ENCODE measurements around the gene FBXL17. TPM values are rescaled to one million over a fixed set of nuclear protein-coding genes. Genes with fewer than 3 reads are reported as not detected.

FBXL17 gene
- total RNA-seq, 4 donors from 2014 or later: 14.4 to 22.0 (median 16.6) TPM

- Histone ChIP-seq H3K4me3 (no peak overlapping the region), H3K27ac (replicated peaks in 1 of 4) (no peak overlapping the region), H3K36me3 (peaks cover 0 to 12% (median 7%) of the 10 kb centered on the region in 4 donors), H3K27me3 (no peaks in the 10 kb centered on the region), H3K9me3 (no peaks in the 10 kb centered on the region), H3K4me1 (no peaks in the 10 kb centered on the region)
- intact Hi-C loops (cut with DNase I): no loop called here
- TF ChIP-seq CTCF (IDR thresholded peaks at IDR 0.05) (no peak), EP300 (IDR thresholded peaks at IDR 0.05) (no peak), POLR2AphosphoS5 (IDR thresholded peaks at IDR 0.05) (no peak), POLR2A (IDR thresholded peaks at IDR 0.05; ENCODE audit: low read depth) (no peak)
- 72% methylated on average over 3 of the region's 3 CpGs for WGBS
- no peak for DNase-seq (ENCODE audit: extremely low spot score)
These were observed 523.1 kb downstream of the FBXL17 start for GRCh38 chr5:107858788-107859187.

- WGBS: 78% methylated on average over 4 of the region's 4 CpGs
These were observed 523.6 kb downstream of the FBXL17 start for GRCh38 chr5:107858324-107858723.

GRCh38 chr5:107857785-107858184 lies 524.1 kb downstream of the FBXL17 start:
- no peak overlapping the region for H3K4me3 ChIP-seq
- no peak for DNase-seq (ENCODE audit: extremely low spot score)
- 98% methylated on average over 2 of the region's 2 CpGs for WGBS

More at GRCh38 chr5:107858324-107858723, 523.6 kb downstream of the FBXL17 start:
- peaks cover 0 to 12% (median 7%) of the 10 kb centered on the region in 4 donors for H3K36me3 ChIP-seq
- no peaks in the 10 kb centered on the region for H3K4me1 ChIP-seq
- TF ChIP-seq POLR2A (IDR thresholded peaks at IDR 0.05; ENCODE audit: low read depth): no peak
- TF ChIP-seq EP300 (IDR thresholded peaks at IDR 0.05): no peak
- no peak for TF ChIP-seq POLR2AphosphoS5 (IDR thresholded peaks at IDR 0.05)
- no peak for TF ChIP-seq CTCF (IDR thresholded peaks at IDR 0.05)
- H3K9me3 ChIP-seq: no peaks in the 10 kb centered on the region
- no peaks in the 10 kb centered on the region for H3K27me3 ChIP-seq
- peak; percentile 53 for DNase-seq (ENCODE audit: extremely low spot score)
- intact Hi-C loops (cut with DNase I): no loop called here
- no peak overlapping the region for H3K27ac ChIP-seq (replicated peaks in 1 of 4)
- H3K4me3 ChIP-seq: no peak overlapping the region

GRCh38 chr5:107855171-107855570 lies 526.7 kb downstream of the FBXL17 start:
- no peak for DNase-seq (ENCODE audit: extremely low spot score)
- WGBS: 69% methylated on average over 2 of the region's 2 CpGs

More at GRCh38 chr5:107857785-107858184, 524.1 kb downstream of the FBXL17 start:
- no peak for TF ChIP-seq CTCF (IDR thresholded peaks at IDR 0.05)
- TF ChIP-seq POLR2AphosphoS5 (IDR thresholded peaks at IDR 0.05): no peak
- no peak for TF ChIP-seq POLR2A (IDR thresholded peaks at IDR 0.05; ENCODE audit: low read depth)
- no peak for TF ChIP-seq EP300 (IDR thresholded peaks at IDR 0.05)
- Histone ChIP-seq H3K9me3 (no peaks in the 10 kb centered on the region), H3K4me1 (no peaks in the 10 kb centered on the region), H3K36me3 (peaks cover 0 to 12% (median 7%) of the 10 kb centered on the region in 4 donors), H3K27me3 (no peaks in the 10 kb centered on the region), H3K27ac (replicated peaks in 1 of 4) (no peak overlapping the region)
- intact Hi-C loops (cut with DNase I): no loop called here

More at GRCh38 chr5:107855171-107855570, 526.7 kb downstream of the FBXL17 start:
- no peaks in the 10 kb centered on the region for H3K36me3 ChIP-seq
- H3K27ac ChIP-seq (replicated peaks in 1 of 4): no peak overlapping the region
- TF ChIP-seq POLR2AphosphoS5 (IDR thresholded peaks at IDR 0.05): no peak
- TF ChIP-seq CTCF (IDR thresholded peaks at IDR 0.05): no peak
- TF ChIP-seq EP300 (IDR thresholded peaks at IDR 0.05): no peak
- no peak for TF ChIP-seq POLR2A (IDR thresholded peaks at IDR 0.05; ENCODE audit: low read depth)
- no peaks in the 10 kb centered on the region for H3K9me3 ChIP-seq
- no peaks in the 10 kb centered on the region for H3K4me1 ChIP-seq
- intact Hi-C loops (cut with DNase I): no loop called here
- H3K27me3 ChIP-seq: no peaks in the 10 kb centered on the region
- H3K4me3 ChIP-seq: no peak overlapping the region

Measured in esophagus muscularis mucosa (tissue), 4 donors.